ENCODE data around the gene SH3BP5L. TPM values are rescaled to one million over a fixed set of nuclear protein-coding genes. Genes with fewer than 3 reads are reported as not detected.

Gene SH3BP5L
- total RNA-seq, 6 experiments from 2014 or later, result 9.8 to 13.1 (median 12.4) TPM

- Histone ChIP-seq H3K9me3 (no peaks in the 10 kb centered on the region), H3K27me3 (no peaks in the 10 kb centered on the region), H3K36me3 (no peaks in the 10 kb centered on the region), H3K4me1 (peaks cover 0 to 11% (median 2%) of the 10 kb centered on the region in 4 donors), H3K27ac (no peak overlapping the region), H3K4me3 (no peak overlapping the region)
- 79% methylated on average over 2 of the region's 2 CpGs for WGBS (ENCODE audit: insufficient coverage, low coverage, low lambda C conversion rate, missing lambda C conversion rate)
- no peak for TF ChIP-seq POLR2A (IDR thresholded peaks at IDR 0.05)
- TF ChIP-seq, protein P1, sequence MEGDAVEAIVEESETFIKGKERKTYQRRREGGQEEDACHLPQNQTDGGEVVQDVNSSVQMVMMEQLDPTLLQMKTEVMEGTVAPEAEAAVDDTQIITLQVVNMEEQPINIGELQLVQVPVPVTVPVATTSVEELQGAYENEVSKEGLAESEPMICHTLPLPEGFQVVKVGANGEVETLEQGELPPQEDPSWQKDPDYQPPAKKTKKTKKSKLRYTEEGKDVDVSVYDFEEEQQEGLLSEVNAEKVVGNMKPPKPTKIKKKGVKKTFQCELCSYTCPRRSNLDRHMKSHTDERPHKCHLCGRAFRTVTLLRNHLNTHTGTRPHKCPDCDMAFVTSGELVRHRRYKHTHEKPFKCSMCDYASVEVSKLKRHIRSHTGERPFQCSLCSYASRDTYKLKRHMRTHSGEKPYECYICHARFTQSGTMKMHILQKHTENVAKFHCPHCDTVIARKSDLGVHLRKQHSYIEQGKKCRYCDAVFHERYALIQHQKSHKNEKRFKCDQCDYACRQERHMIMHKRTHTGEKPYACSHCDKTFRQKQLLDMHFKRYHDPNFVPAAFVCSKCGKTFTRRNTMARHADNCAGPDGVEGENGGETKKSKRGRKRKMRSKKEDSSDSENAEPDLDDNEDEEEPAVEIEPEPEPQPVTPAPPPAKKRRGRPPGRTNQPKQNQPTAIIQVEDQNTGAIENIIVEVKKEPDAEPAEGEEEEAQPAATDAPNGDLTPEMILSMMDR (IDR thresholded peaks at IDR 0.05), result no peak
- DNase-seq, result no peak
- intact Hi-C loops (cut with DNase I), result no loop called here
- no peak for ATAC-seq
Observed at GRCh38 chr1:248861616-248862015, 35.9 kb upstream of the SH3BP5L start.

DNA sequence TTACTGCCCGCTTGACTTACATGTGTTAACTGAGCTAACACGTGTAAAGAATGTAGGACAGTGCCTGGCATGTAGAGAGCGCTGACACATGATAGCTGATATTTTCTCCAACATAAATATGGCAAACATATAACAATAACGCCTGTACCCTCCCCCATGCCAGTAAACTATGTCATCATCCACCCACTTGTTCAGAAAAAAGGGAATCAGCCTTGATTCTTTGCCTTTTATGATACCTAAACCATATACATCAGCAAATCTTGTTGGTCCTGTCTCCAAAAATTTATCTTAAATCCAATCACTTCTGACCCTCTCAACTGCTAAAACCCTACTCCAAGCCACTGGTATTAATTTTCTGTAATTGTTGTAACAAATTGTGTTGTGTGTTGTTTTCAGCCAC is 34.3 kb upstream of the SH3BP5L start:
- no peak overlapping the region for H3K4me3 ChIP-seq
- intact Hi-C loops (cut with DNase I), result no loop called here
- H3K27me3 ChIP-seq, result no peaks in the 10 kb centered on the region
- no peak overlapping the region for H3K27ac ChIP-seq
- no peaks in the 10 kb centered on the region for H3K9me3 ChIP-seq
- 87% methylated on average over 4 of the region's 4 CpGs for WGBS (ENCODE audit: insufficient coverage, low coverage, low lambda C conversion rate, missing lambda C conversion rate)
- no peak for DNase-seq
- H3K4me1 ChIP-seq, result peaks cover 0 to 11% (median 2%) of the 10 kb centered on the region in 4 donors
- ATAC-seq, result no peak
- TF ChIP-seq POLR2A (IDR thresholded peaks at IDR 0.05), result no peak
- TF ChIP-seq, protein P1 (IDR thresholded peaks at IDR 0.05), result no peak
- no peaks in the 10 kb centered on the region for H3K36me3 ChIP-seq

DNA sequence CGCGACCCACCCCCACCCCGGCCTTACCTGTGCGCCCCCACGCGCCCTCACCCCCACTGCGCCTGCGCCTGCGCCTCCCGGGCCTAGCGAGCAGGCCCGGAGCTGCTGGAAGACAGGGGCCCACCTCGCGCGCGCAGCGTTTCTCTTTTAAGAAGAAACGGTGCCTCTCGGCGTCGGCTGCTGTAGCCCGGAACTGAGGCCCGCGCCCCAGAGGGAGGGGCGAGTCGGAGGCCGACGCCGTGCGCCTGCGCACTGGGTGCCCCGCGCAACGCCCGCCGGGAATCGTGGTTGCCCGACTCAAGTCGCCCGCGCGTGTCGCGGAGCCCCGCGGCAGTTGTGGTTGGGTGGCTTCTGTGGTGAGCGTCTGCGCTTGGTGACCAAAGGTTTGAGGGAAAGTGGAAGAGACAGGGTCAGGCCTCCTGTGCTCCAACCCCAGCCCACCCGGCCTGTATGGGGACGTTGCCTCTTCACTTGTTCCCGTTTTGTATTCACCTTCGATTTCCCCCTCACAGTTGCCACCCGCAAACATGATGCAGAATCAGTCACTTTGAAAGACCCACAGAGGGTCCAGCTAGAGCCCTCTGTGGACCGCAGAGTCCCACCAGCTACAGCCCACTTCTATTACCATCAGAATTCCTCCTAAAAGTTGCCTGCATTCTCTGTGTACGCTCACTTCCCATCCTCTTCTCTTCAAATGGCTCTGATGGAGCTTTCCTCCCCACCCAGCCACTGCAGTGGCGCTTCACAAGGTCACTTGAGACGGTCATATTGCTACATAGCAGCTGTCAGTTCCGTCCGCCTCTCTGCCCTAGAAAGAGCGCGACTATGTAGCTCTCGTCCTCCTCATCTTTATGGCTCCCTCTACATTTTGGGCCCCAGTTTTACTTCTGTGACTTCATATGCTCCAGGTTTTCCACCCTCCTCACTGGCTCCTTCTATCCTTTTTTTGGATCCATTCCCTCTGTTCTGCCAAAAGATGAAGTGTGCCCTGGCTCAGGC is 33.5 kb upstream of the SH3BP5L start, which contains the start of gene ZNF692:
ZNF692 (minus strand) TSS at position 195 of the 999 bp plus-strand sequence. CDS start 776 bp downstream, outside the sequence.
- peak within 1 kb of the TSS; percentile 81 to 86 (median 85) for H3K27ac ChIP-seq
- H3K4me1 ChIP-seq, result peaks cover 0 to 11% (median 2%) of the 10 kb centered on the region in 4 donors
- H3K9me3 ChIP-seq, result no peaks in the 10 kb centered on the region
- 15% methylated on average over 13 of the region's 62 CpGs for WGBS (ENCODE audit: insufficient coverage, low coverage, low lambda C conversion rate, missing lambda C conversion rate)
- H3K36me3 ChIP-seq, result no peaks in the 10 kb centered on the region
- TF ChIP-seq, protein P1 (IDR thresholded peaks at IDR 0.05), result peak in 1 of 4 donors; percentile 3
- peak; percentile 86 for TF ChIP-seq POLR2A (IDR thresholded peaks at IDR 0.05)
- ATAC-seq (peak; percentile 90 to 94 (median 94)), DNase-seq (peak; percentile 98 to 99 (median 99))
- H3K4me3 ChIP-seq, result peak within 1 kb of the TSS; percentile 66 to 75 (median 67)
- intact Hi-C loops (cut with DNase I), result no loop called here
- no peaks in the 10 kb centered on the region for H3K27me3 ChIP-seq

- TF ChIP-seq POLR2A (IDR thresholded peaks at IDR 0.05), result no peak
- TF ChIP-seq, protein P1 (IDR thresholded peaks at IDR 0.05), result peak; percentile 24 to 35 (median 34)
- Histone ChIP-seq H3K27me3 (no peaks in the 10 kb centered on the region), H3K9me3 (no peaks in the 10 kb centered on the region), H3K4me3 (peak overlapping the region; percentile 66 to 75 (median 67)), H3K4me1 (peaks cover 0 to 11% (median 2%) of the 10 kb centered on the region in 4 donors), H3K27ac (peak overlapping the region; percentile 81 to 86 (median 85)), H3K36me3 (no peaks in the 10 kb centered on the region)
- DNase-seq, result peak; percentile 68 to 76 (median 69)
- peak; percentile 56 to 62 (median 60) for ATAC-seq
- intact Hi-C loops (cut with DNase I), result no loop called here
- WGBS (ENCODE audit: insufficient coverage, low coverage, low lambda C conversion rate, missing lambda C conversion rate), result 0% methylated on average over 12 of the region's 45 CpGs
Observed at GRCh38 chr1:248858096-248858890, 32.6 kb upstream of the SH3BP5L start.
